IPS-15b (cell line): ENCODE data around the gene GATD1.

Experiments used
- H3K27me3 ChIP-seq: one replicate; pipeline ENCODE4 v1.6.1; 2013; ENCODE audit warnings: low read length; ENCODE audit not compliant: control insufficient read depth, insufficient read depth
- H3K36me3 ChIP-seq: one replicate; pipeline ENCODE4 v1.6.1; 2013; ENCODE audit warnings: low read length; ENCODE audit not compliant: control insufficient read depth, insufficient read depth
- H3K4me1 ChIP-seq: one replicate; pipeline ENCODE4 v1.6.1; 2013; ENCODE audit warnings: mild to moderate bottlenecking, low read length; ENCODE audit not compliant: control insufficient read depth, insufficient read depth
- H3K4me3 ChIP-seq: one replicate; pipeline ENCODE4 v1.5.1; 2013; ENCODE audit warnings: low read depth, low read length
- H3K9ac ChIP-seq: one replicate; pipeline ENCODE4 v1.6.1; 2013; ENCODE audit warnings: low read depth, mild to moderate bottlenecking, low read length
- H3K9me3 ChIP-seq: one replicate; pipeline ENCODE4 v1.6.1; 2013; ENCODE audit warnings: mild to moderate bottlenecking, low read length; ENCODE audit not compliant: control insufficient read depth, insufficient read depth

GATD1 gene

DNA sequence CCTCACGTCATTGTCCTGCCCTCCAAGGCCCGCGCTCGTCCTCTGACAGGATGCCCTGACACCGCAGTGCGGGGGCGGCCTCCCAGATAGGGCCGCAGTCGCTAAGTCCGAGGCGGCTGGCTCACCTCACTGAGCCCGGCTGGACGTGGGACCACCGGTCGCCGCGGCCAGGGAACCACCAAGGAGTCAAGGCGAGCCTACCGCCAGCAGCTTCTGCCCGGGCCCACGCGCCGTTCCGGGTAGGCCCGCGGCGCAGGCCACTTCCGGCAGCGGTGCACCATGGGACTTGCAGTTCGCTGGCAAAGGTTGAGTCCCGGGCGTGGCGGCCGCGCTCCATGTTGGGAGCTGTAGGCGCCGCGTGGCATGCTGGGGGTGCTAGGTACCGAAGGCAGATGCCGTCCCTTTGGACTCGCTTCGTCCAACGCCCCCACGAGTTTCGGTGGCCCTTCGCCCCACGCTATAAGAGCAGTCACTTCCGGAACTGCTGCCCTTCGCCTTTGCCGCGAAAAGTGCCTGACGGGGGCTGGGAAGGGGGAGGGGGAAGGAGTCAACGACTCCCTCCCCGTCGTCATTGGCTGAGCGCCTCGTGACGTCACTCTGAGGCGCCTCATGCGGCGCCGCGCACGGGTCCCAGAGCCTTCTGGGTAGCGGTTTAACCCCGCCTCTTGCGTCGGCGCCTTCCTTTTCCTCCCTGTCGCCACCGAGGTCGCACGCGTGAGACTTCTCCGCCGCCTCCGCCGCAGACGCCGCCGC, 32.2 kb upstream of the GATD1 start, which contains the start of gene RPLP2:
RPLP2 (plus strand) TSS at position 681 of the 753 bp plus-strand sequence. CDS start 268 bp downstream, outside the sequence.
- Histone ChIP-seq H3K9me3 (no peaks in the 10 kb centered on the region), H3K36me3 (peaks cover 27% of the 10 kb centered on the region), H3K9ac (peak within 1 kb of the TSS; percentile 100), H3K4me3 (peak within 1 kb of the TSS; percentile 97), H3K4me1 (peaks cover under 1% of the 10 kb centered on the region), H3K27me3 (no peaks in the 10 kb centered on the region)

DNA sequence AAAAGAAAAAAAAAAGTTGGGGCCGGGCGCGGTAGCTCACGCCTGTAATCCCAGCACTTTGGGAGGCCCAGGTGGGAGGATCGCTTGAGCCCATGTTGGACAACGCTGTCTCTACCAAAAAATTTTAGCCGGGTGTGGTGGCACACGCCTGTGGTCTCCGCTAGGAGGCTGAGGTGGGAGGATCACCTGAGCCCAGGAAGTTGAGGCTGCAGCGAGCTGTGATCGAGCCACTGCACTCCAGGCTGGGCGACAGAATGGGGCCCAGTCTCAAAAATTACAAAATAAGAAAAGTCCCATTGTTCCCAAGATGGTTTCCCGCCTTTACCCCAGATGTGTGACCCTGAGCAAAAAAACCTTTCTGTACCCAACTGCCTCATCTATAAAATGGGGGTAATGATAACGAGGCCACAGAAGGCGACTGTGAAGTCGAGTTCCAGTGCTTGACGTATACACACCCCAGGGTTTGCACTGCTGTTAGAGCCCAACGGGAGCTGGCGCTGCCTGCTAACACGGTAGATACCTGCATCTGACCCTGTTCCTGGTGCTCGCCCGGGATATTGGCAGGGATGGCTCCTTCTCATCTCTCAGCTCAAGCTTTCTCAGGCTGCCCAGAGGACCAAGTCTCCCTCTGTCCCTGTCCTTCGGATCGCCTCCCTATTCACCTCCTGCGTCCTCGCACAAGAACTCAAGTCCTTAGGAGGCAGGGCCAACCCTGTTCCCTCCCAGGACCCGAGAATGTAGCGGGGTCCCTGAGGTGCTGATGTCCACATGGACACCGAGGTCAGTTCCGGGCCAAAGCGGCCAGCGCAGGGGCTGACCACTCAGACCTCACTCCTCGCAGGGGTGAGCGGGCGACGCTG, 31.4 kb upstream of the GATD1 start:
- Histone ChIP-seq H3K9ac (peak overlapping the region; percentile 100), H3K9me3 (no peaks in the 10 kb centered on the region), H3K4me3 (peak overlapping the region; percentile 97), H3K4me1 (peaks cover 3% of the 10 kb centered on the region), H3K27me3 (no peaks in the 10 kb centered on the region), H3K36me3 (peaks cover 26% of the 10 kb centered on the region)

DNA sequence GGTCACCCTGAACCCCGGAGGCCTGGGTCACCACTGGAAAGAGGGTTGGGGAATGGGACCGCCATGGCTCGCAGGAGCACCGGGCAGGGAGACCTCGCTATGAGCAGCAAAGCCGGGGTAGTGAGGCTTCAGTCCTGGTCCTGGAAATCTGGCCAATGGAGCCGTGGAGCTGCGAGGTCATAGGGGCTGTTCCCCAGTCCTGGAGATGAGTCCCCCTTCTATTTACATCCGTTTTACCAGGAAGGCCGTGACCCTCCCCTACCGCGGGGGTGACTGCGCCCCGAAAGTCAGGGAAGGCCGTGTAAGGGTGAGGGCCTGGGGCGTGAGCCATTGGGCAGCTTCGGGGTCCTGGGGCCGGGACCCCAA, 27.3 kb upstream of the GATD1 start:
- H3K9ac ChIP-seq = peak overlapping the region; percentile 65
- peak overlapping the region; percentile 66 for H3K4me3 ChIP-seq
- peaks cover 3% of the 10 kb centered on the region for H3K4me1 ChIP-seq
- H3K36me3 ChIP-seq = peaks cover 25% of the 10 kb centered on the region
- H3K27me3 ChIP-seq = no peaks in the 10 kb centered on the region
- no peaks in the 10 kb centered on the region for H3K9me3 ChIP-seq

DNA sequence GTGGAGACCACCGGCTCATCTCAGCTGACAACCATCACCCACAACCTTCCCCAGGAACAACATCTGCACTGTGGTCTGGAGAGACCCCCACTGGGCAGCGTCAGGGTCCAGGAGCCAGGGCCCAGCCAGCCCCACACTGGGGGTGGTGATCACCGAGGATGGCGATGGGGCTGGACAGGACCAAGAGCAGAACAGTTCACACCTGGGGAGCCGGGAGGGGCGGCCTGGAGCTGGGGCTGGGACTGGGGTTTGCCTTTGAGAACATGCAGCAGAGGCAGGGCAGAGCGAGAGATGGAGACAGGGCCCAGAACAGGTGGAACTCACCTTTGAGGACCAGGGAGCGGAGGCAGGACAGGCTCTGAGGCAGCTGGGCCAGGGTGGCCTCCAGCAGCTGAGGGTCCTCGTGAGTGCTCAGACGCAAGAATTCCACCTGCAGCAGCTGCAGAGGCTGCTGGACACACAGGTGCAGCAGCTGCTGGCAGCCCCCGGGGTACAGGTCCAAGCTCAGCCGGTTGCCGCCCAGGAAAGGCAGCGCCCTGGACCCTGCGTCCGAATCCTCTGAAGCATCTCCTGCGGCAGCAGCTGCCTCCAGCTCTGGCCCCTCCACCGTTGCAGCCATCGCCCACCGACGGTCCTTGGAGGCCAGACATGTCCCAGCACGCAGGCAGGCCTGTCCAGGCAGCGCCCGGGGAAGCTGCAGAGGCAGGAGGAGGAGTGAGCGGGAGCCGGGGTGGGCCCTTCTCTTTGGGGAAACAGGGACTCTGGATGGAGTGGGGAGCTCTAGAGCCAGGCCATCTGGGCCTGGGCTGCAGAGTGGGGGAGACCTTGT, 26.7 kb upstream of the GATD1 start:
- peaks cover 30% of the 10 kb centered on the region for H3K36me3 ChIP-seq

DNA sequence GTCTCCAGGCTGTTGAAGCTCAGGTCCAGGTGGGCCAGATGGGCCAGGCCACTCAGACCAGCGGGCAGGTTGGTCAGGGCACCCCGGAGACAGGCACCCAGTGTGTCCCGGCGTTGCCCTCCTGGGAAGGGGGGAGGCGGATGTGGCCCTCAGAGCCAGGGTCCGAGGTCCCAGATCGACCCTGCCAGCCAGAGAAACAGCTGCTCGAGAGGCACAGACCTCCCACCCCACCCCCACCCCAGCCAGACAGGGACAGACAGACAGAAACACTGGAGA, 26.1 kb upstream of the GATD1 start:
- Histone ChIP-seq H3K27me3 (no peaks in the 10 kb centered on the region), H3K4me1 (peaks cover 3% of the 10 kb centered on the region), H3K4me3 (no peak overlapping the region), H3K9me3 (no peaks in the 10 kb centered on the region), H3K36me3 (peaks cover 30% of the 10 kb centered on the region), H3K9ac (no peak overlapping the region)

More for the DNA sequence above, 26.7 kb upstream of the GATD1 start:
- Histone ChIP-seq H3K9ac (peak overlapping the region; percentile 65), H3K4me1 (peaks cover 3% of the 10 kb centered on the region), H3K9me3 (no peaks in the 10 kb centered on the region), H3K27me3 (no peaks in the 10 kb centered on the region), H3K4me3 (peak overlapping the region; percentile 66)

DNA sequence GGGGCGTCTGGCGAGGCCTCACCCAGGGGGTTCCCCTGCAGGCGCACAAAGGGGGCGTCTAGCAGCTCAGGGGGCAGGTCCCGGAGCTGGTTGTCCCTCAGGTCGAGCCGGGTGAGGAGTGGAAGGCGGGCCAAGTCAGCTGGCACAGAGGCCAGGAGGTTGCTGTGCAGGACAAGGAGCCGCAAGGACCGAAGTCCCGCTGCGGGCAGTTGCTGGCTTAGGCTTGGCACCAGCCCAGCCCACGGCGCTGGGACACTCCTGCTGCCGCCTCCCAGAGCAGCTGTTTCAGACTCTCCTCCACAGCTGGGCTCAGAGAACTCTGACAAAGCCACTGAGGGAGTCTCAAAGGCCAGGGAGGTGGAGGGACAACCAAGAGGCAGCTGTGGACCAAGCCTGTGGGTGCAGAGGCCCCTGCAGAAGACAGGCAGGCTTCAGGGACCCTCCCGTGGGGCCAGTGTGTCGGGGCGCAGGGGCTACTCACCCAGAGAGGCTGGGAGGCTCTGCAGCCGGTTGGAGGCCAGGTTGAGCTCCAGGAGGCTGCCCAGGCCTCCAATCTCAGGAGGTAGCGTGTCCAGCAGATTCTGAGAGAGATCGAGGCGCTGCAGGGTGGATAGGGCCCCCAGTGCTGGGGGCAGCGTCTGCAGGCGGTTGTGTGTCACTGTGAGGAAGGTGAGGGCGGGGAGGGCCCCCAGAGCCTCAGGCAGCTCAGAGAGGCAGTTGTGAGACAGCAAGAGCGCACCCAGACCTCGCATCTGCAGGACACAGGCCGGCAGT, 25.6 kb upstream of the GATD1 start:
- Histone ChIP-seq H3K4me1 (peaks cover 3% of the 10 kb centered on the region), H3K9ac (no peak overlapping the region), H3K4me3 (no peak overlapping the region), H3K36me3 (peaks cover 30% of the 10 kb centered on the region), H3K9me3 (no peaks in the 10 kb centered on the region), H3K27me3 (no peaks in the 10 kb centered on the region)

DNA sequence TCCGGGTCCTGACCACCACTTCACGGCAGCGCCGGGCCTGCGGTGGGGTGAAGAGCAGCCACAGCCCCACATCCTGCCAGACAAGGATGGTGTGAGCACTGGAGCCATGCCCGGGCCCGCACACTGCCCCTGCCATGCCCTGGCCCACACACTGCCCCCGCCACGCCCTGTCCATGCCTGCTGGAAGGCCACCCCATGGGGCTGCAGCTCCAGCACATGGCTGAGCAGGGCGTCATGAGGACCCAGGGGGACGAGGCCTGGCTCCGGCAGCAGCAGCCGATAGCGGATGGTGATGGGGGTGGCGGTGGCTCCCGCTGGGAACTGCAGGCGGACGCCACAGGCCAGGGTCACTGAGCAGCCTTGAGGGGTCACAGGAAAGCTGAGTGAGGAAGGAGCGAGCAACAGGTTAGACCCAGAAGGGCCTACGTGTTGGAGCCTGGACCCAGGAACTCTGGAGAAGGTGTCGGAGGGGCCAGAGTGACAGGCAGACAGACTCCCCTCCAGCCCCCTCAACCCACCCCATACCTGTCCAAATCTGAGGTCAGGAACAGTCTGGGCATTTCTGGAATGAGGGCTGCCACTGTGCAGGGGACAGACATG, 24.8 kb upstream of the GATD1 start:
- peaks cover 3% of the 10 kb centered on the region for H3K4me1 ChIP-seq
- H3K27me3 ChIP-seq = no peaks in the 10 kb centered on the region
- no peak overlapping the region for H3K9ac ChIP-seq
- no peaks in the 10 kb centered on the region for H3K9me3 ChIP-seq
- H3K4me3 ChIP-seq = no peak overlapping the region
- H3K36me3 ChIP-seq = peaks cover 30% of the 10 kb centered on the region

DNA sequence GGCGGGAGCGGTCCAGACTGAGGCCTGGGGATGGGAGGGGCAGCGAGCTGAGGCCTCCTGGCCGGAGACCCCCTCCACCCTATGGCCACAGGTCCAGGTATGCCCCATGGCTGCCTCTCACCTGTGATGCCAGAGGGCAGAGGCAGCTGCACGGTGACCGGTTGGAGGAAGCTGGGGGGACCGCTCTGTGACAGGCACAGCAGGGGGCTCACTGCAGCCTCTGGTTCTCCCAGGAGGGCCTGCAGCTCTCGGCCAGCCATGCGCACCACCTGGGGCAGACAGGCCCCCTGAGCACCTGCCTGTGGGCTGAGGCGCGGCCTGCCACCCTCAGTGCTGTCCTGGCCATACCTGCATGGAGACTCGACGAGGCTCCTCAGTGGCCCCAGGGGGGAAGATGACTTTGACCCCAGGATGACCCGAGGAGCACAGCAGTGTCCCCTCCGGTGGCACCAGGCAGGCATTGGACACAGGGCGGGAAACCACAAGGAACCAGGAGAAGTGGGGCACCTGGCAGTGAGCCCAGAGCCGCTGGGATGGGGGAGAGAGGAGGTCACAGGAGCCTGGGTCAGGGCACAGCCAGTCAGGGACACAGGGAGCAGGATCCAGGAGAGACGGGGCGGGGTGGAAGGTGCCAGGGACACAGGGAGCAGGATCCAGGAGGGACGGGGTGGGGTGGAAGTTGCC, 24.0 kb upstream of the GATD1 start:
- Histone ChIP-seq H3K9me3 (no peaks in the 10 kb centered on the region), H3K36me3 (peaks cover 30% of the 10 kb centered on the region), H3K4me3 (no peak overlapping the region), H3K9ac (no peak overlapping the region), H3K4me1 (peaks cover 6% of the 10 kb centered on the region), H3K27me3 (no peaks in the 10 kb centered on the region)

DNA sequence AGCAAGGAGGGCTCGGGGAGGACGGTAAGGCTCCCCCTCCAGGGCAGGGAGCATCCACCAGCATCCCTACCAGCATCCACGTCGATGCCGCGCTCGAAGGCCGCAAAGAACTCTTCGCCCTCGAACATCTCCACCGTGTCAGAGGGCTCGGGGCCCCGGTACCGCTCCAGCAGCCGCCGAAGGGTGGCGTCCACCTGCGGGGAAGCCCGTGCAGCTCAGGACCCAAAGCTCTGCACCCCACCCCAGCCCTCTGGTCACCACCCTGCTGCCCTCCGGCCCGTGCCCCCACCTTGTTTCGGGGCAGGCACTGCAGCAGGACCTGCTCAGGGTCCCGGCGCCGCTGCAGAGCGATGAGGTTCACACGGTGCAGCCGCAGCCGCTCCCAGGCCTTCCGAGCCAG, 23.2 kb upstream of the GATD1 start:
- Histone ChIP-seq H3K4me1 (peaks cover 6% of the 10 kb centered on the region), H3K27me3 (no peaks in the 10 kb centered on the region), H3K9me3 (no peaks in the 10 kb centered on the region), H3K36me3 (peaks cover 30% of the 10 kb centered on the region), H3K4me3 (no peak overlapping the region), H3K9ac (no peak overlapping the region)

DNA sequence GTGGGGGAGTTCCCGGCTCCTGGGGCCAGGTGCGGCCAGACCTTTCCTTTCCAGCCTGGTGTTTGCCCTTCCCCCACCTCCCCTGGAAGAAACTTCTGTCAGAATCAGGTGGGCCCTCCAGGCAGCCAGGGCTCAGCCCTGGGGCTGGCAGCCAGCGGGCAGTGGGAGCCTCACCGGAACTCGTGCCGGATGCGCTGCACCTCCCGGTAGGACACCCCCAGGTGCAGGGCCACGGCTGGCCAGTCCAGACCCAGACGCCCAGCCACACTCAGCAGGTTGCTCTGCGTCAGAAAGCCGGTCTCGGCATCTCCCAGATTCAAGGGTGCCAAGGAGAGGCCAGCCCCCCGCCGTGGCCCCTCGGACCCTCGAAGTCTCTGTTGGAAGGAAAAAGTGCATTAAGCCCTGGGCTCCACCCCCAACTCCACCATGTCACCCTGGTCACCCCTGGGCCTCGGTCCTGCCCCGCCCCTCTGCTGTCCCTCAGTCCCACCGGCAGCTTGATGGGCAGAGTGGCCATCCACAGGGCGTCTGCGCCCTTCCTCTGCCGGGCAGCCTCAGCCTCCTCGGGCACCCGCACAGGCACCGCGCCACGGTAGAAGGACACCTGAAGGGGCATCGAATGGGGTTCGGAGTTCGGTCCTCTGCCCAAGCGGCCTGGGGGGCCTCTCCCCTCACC, 22.5 kb upstream of the GATD1 start:
- H3K27me3 ChIP-seq = no peaks in the 10 kb centered on the region
- no peak overlapping the region for H3K4me3 ChIP-seq
- H3K4me1 ChIP-seq = peaks cover 6% of the 10 kb centered on the region
- no peaks in the 10 kb centered on the region for H3K9me3 ChIP-seq
- H3K9ac ChIP-seq = no peak overlapping the region
- peaks cover 30% of the 10 kb centered on the region for H3K36me3 ChIP-seq
